Activated CD4-positive, CD25-positive, alpha-beta regulatory T cell treated with anti-CD3 and anti-CD28 coated beads, Interleukin-2, amount 50 U/mL, for 16 hours (primary cell): Measurements from ENCODE around the gene NLRC5.
"Not testable (repeated sequence)": the region's sequence is repeated elsewhere in the genome, so short reads cannot be mapped to it uniquely, and the experiment has no call there.

Experiments used
- DNase-seq: peaks from one replicate; pipeline ENCODE4 v3.0.0-alpha.2; 2020; ENCODE audit warnings: low read depth, low spot score

Gene NLRC5

GRCh38 chr16:56964243-56965148 lies 24.9 kb upstream of the NLRC5 start:
- DNase-seq: peak; percentile 88

GRCh38 chr16:56965149-56966092 lies 23.9 kb upstream of the NLRC5 start:
- no peak for DNase-seq

GRCh38 chr16:56966093-56966475 lies 23.3 kb upstream of the NLRC5 start:
- DNase-seq: no peak

- no peak for DNase-seq
Measured at GRCh38 chr16:56967733-56968132, 21.6 kb upstream of the NLRC5 start.

- DNase-seq: no peak
Measured at GRCh38 chr16:56969769-56970168, 19.6 kb upstream of the NLRC5 start.

- DNase-seq: no peak
Measured at GRCh38 chr16:56970934-56971767, 18.2 kb upstream of the NLRC5 start.

- no peak for DNase-seq
Measured at GRCh38 chr16:56971768-56972043, 17.7 kb upstream of the NLRC5 start.

GRCh38 chr16:56972403-56973293 lies 16.7 kb upstream of the NLRC5 start:
- DNase-seq: no peak

- DNase-seq: no peak
Measured at GRCh38 chr16:56973294-56973689, 16.1 kb upstream of the NLRC5 start.

- not testable (repeated sequence) for DNase-seq
Measured at GRCh38 chr16:56973899-56974298, 15.5 kb upstream of the NLRC5 start.

- DNase-seq: no peak
Measured at GRCh38 chr16:56974549-56975300, 14.6 kb upstream of the NLRC5 start.

GRCh38 chr16:56975714-56976113 lies 13.6 kb upstream of the NLRC5 start:
- no peak for DNase-seq

GRCh38 chr16:56977216-56977615 lies 12.1 kb upstream of the NLRC5 start:
- no peak for DNase-seq

GRCh38 chr16:56977823-56978430 lies 11.4 kb upstream of the NLRC5 start:
- no peak for DNase-seq

GRCh38 chr16:56980201-56980535 lies 9.2 kb upstream of the NLRC5 start:
- DNase-seq: no peak

GRCh38 chr16:56980792-56981724 lies 8.3 kb upstream of the NLRC5 start:
- no peak for DNase-seq

GRCh38 chr16:56981729-56982271 lies 7.6 kb upstream of the NLRC5 start:
- DNase-seq: no peak

GRCh38 chr16:56982695-56983094 lies 6.7 kb upstream of the NLRC5 start:
- no peak for DNase-seq
